GM19468 (cell line): Measurements from ENCODE around the gene UBXN4.
"Not testable (repeated sequence)": the region's sequence is repeated elsewhere in the genome, so short reads cannot be mapped to it uniquely, and the experiment has no call there.

Experiments
- ATAC-seq: cut with Tn5 transposase; IDR thresholded peaks from one replicate; pipeline ENCODE4 v1.9.1; 2021; ENCODE audit warnings: mild to moderate bottlenecking, moderate library complexity, moderate number of reproducible peaks; ENCODE audit not compliant: unreplicated experiment; ENCODE audit errors: extremely low read depth

The UBXN4 gene

DNA sequence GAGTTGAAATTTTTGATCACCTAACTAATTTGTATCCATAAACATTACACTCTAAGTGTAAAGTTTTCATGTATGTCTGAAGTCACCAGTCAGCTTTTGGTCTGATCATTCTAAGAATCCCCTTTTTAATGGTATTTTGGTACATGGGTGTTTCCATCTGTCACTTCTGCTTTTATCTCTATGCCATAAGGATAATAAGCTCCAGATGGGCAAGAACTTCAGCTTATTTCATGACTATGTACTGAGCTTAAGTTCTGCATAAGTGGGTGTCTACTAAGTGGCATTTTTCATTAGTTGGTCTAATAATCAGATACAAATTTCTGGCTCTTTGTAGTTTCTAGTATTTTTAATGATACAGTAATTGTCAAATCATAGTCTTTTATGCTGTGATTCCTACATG, 20.4 kb downstream of the UBXN4 start:
- ATAC-seq: no peak

DNA sequence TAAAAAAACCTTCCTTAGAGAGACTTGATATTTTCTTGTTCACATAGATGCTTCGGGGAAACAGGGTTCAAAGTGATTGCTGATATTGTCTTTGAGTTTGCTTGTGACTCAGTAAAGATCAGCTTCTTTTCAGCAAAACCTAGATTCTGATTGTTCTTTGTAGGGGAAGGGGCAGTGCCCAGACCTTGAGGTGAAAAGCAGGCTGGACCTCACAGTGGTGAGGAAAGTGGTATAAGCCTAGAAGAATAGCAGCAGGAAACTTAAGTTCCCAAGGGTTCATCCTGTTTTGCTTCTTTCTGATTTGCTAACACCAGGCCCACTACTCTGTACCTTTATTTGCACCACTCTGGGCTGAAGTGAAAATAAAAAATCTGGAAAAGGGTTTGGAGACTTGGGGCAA, 20.9 kb downstream of the UBXN4 start:
- ATAC-seq: no peak

DNA sequence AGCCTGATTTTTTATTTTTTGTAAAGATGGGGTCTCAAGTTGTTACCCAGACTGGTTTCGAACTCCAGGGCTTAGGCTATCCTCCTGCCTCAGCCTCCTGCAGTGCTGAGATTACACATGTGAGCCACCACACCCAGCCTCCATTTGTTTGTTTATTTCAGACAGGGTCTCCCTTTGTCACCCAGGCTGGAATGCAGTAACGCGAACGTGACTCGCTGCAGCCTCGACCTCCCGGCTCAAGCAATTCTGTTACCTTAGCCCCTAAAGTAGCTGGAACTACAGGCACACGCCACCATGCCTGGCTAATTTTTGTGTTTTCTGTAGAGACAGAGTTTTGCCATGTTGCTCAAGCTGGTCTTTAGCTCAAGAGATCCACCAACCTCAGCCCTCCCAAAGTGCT, 27.2 kb downstream of the UBXN4 start:
- no peak for ATAC-seq

DNA sequence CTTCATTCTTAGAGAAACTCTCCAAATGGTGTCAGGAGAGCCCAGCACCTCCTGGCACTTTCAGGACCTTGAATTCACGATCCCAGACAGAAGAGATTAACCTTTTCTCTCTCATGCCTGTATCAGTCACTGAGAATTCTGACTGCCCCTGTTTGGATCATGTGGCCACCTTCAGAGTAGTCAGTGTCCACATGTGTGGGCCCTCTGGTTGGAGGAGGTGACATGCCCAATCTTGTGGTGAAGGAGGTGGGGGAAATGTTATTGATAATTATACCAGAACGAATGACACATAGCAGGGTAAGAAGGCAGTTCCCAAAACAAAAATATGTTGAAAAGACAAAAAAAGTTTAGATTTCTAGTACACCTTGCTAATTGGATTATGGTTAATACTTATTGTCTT, 31.7 kb downstream of the UBXN4 start:
- no peak for ATAC-seq

- ATAC-seq: no peak
Observed at GRCh38 chr2:135773917-135774316, 32.3 kb downstream of the UBXN4 start.

DNA sequence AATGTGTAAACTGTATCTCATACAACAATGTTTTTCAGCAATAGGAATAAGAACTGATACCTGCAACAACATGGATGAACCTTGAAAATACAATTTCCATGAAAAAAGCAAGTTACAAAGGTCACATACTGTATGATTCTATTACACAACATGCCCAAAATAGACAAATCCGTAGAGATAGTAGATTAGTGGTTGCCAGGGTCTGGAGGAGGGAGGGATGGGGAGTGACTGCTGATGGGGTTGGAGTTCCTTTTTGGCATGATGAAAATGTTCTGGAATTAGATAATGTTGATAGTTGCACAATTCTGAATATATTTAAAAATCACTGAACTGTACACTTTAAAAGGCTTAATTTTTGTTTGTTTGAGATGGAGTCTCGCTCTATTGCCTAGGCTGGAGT, 33.8 kb downstream of the UBXN4 start:
- ATAC-seq: no peak

GRCh38 chr2:135776367-135776766, 34.7 kb downstream of the UBXN4 start:
- ATAC-seq: no peak

GRCh38 chr2:135782231-135782630, 40.6 kb downstream of the UBXN4 start:
- ATAC-seq: no peak

- no peak for ATAC-seq
Observed at GRCh38 chr2:135783439-135783838, 41.8 kb downstream of the UBXN4 start.

- ATAC-seq: no peak
Observed at GRCh38 chr2:135785032-135785431, 43.4 kb downstream of the UBXN4 start.

DNA sequence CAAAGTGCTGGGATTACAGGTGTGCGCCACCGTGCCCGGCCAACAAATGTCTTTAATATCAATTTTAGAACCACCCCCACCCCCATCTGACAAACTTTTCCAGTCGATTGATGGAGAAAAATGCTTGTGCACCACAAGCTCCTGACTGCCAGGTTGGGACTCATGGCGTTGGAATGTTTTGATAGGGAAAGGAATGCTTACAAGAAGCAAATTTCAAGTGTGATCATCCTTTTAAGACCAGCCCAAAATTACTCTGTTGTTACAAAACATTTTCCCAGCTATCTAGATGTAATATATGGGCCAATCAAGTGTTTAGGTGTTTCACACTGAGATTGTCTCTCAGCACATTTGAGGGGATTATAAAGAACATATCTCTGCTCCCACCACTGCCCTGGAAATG, 45.2 kb downstream of the UBXN4 start:
- no peak for ATAC-seq

DNA sequence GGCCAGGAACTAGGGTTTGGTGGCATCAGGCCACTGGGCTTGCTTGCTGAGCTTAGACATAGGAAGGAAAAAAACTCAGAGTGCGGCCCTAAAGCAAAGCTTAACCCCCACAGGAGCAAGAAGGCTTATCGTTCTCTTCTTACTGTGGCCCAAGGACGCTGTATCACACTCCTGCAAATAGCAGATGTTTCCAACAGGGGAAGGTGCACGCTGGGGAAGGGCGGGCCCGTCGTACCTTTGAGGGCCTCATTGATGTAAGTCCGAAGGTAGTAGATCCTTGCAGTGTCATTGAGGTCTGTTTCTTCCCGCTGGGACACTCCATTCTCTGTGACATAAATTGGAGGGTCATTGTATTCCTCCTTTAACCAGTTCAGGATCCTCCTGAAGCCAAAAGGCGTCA, 48.8 kb downstream of the UBXN4 start:
- ATAC-seq: no peak

DNA sequence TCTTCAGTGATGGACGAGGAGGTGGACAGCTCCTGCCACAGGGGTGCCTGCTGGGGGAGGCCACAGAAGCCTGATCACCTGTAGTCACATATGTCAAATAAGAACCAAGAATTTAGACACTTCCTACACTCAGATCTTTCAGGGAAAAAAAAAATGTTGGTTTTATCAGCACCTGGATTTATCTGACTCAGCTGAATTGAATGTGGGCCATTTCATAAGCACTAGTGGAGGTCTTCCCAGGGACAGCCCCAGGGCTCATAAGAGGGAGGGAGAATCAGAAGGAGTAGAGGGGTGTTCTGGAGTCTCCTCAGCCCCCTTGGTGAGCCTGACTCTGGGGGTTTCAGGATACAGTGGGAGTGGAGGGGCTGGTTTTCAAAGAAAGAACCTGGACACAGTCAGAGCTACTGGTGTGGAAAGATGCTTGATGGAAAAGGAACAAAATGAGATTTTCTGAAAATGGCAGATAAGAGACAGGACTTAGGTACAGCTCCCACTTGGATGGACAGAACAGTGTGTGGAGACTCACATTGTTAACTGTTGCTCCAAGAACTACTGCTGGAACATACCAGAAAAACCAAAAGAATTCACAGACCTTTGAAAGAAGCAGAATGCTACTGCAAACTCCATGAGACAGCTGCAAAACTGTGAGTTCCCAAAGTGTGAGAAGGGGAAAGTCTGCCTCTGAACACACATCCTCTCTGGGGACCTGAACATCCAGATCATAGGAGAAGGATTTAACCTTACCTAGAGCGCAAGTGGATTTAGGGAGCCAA, 49.9 kb downstream of the UBXN4 start:
- no peak for ATAC-seq

DNA sequence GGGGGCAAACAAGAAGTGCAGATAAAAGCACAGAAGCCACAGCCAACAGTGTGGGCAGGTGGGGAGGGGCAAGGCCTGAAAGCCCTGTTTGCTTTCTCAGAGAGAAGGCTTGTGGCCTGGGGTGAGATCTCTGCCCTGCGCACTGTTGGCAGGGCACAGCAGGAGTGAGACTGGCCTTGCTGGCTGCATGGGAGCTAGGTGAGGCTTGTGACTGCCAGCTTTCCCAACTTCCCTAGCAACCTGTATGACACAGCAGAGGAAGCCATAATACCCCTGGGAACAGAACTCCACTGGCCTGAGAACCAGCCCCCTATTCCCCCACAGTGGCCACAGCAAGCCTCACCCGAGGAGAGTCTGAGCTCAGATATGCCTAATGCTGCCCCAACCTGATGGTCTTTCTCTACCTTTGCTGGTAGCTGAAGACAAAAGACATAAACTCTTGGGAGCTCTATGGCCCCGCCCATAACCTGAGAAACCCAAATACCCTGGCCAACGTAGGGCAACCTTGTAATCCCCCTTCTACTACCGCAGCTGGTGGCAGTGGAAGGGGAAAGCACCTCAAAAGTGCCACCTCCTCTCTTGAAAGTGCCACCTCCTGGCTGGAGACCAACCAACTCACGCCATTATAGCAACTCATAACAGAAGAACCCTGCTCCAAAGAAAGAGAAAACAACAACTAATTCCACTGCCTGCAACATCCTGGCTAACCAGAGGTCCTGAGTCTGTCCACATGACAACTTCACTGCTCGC, 50.9 kb downstream of the UBXN4 start:
- ATAC-seq: peak; percentile 48

GRCh38 chr2:135795641-135796040, 54.0 kb downstream of the UBXN4 start:
- not testable (repeated sequence) for ATAC-seq

- no peak for ATAC-seq
Observed at GRCh38 chr2:135796606-135797005, 55.0 kb downstream of the UBXN4 start.

DNA sequence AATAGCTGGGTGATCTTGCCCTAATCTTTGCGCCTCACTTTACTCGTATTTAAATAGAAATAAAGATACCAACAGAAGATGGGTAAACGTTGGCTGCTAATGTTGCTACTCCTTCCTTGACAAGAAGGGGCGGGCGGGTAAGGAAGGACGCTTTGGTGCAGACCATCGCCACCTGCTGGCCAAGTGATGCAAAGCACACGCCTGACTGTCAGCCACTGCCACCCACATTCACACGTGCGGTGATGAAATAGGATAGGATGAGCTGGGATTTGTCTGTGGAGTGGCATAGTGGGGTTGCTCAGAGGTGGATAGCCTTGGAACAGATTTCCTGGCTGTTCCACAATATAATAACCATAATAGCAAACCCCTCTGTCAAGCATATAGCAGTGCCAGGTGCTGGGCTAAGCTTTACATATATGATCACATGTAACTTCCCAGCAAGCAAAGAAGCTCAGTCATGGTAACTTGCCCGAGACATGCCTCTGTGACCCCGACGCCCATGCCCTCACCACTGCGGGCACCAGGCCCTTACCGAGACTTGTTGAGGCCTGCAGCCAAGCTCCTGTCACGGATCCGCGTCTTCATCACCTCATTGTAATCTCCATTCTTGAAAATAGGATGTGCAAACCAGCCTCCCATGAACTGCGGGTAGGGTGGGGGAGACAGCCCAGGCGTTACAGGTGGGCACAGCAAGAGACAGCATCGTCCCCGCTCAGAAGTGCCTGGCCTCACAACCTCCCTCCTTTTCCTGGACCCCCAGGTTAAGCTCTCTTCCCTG, 56.0 kb downstream of the UBXN4 start:
- no peak for ATAC-seq

DNA sequence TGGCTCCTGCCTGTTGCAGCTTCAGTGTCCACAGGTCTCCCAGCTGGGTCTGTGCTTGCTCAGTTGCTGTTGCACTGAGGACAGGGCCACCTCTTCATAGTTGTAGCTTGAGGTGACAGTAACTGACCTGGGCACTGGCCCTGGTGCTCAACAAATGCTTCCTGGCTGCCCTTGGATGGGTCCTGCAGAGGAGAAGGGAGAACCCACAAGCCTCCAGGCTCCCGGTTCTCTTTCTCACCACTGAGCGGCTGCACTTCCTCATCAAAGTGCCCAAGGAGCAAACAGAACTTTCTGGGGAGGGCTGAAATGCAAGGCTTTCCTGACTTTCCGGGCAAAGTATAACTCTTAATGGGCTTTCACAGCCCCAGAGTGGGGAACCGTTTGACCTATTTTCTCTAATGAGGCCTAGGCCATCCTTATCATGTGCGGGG, 56.6 kb downstream of the UBXN4 start:
- ATAC-seq: no peak

- no peak for ATAC-seq
Observed at GRCh38 chr2:135798762-135799161, 57.1 kb downstream of the UBXN4 start.

- no peak for ATAC-seq
Observed at GRCh38 chr2:135799738-135800137, 58.1 kb downstream of the UBXN4 start.
